EH (cell line): Measurements from ENCODE around the gene TYW1B.
"Not testable (repeated sequence)": the region's sequence is repeated elsewhere in the genome, so short reads cannot be mapped to it uniquely, and the experiment has no call there.

Experiments used
- DNase-seq: peaks from one replicate; pipeline ENCODE4 v3.0.0-alpha.2; 2015; ENCODE audit warnings: low read depth

The TYW1B gene

GRCh38 chr7:72827839-72828591, at the start of gene TYW1B:
Gene TYW1B, minus strand, starts transcription at chr7:72828200. Its CDS starts 125 bp downstream, at chr7:72828075.
- peak; percentile 98 for DNase-seq

GRCh38 chr7:72867591-72867990, 39.6 kb upstream of the TYW1B start:
- not testable (repeated sequence) for DNase-seq

- not testable (repeated sequence) for DNase-seq
Measured at GRCh38 chr7:72858846-72859400, 30.9 kb upstream of the TYW1B start.

GRCh38 chr7:72857925-72858324, 29.9 kb upstream of the TYW1B start:
- peak; percentile 46 for DNase-seq

- not testable (repeated sequence) for DNase-seq
Measured at GRCh38 chr7:72855261-72855660, 27.3 kb upstream of the TYW1B start.

GRCh38 chr7:72852937-72853336, 24.9 kb upstream of the TYW1B start:
- not testable (repeated sequence) for DNase-seq

- DNase-seq = not testable (repeated sequence)
Measured at GRCh38 chr7:72850746-72851145, 22.7 kb upstream of the TYW1B start.

- DNase-seq = not testable (repeated sequence)
Measured at GRCh38 chr7:72844146-72844545, 16.1 kb upstream of the TYW1B start.

- not testable (repeated sequence) for DNase-seq
Measured at GRCh38 chr7:72843166-72843565, 15.2 kb upstream of the TYW1B start.

GRCh38 chr7:72840966-72841511, 13.0 kb upstream of the TYW1B start:
- not testable (repeated sequence) for DNase-seq

- DNase-seq = not testable (repeated sequence)
Measured at GRCh38 chr7:72838315-72838714, 10.3 kb upstream of the TYW1B start.

- not testable (repeated sequence) for DNase-seq
Measured at GRCh38 chr7:72837291-72837690, 9.3 kb upstream of the TYW1B start.

GRCh38 chr7:72830567-72830966, 2.6 kb upstream of the TYW1B start:
- peak; percentile 21 for DNase-seq

GRCh38 chr7:72829687-72830354, 1.8 kb upstream of the TYW1B start:
- DNase-seq = peak; percentile 93

GRCh38 chr7:72829291-72829686, 1.3 kb upstream of the TYW1B start:
- peak; percentile 99 for DNase-seq

- DNase-seq = peak; percentile 56
Measured at GRCh38 chr7:72823765-72824732, 4.0 kb downstream of the TYW1B start.

GRCh38 chr7:72822497-72822896, 5.5 kb downstream of the TYW1B start:
- DNase-seq = not testable (repeated sequence)

- DNase-seq = not testable (repeated sequence)
Measured at GRCh38 chr7:72818663-72819361, 9.2 kb downstream of the TYW1B start.

- not testable (repeated sequence) for DNase-seq
Measured at GRCh38 chr7:72817661-72818060, 10.3 kb downstream of the TYW1B start.

- DNase-seq = not testable (repeated sequence)
Measured at GRCh38 chr7:72816370-72817157, 11.4 kb downstream of the TYW1B start.
